ENCODE results near the gene PRKG1. TPM values are rescaled to one million over a fixed set of nuclear protein-coding genes. Genes with fewer than 3 reads are reported as not detected.

PRKG1 gene
- total RNA-seq, 1 donor from 2014 or later, result 1.2 TPM

DNA sequence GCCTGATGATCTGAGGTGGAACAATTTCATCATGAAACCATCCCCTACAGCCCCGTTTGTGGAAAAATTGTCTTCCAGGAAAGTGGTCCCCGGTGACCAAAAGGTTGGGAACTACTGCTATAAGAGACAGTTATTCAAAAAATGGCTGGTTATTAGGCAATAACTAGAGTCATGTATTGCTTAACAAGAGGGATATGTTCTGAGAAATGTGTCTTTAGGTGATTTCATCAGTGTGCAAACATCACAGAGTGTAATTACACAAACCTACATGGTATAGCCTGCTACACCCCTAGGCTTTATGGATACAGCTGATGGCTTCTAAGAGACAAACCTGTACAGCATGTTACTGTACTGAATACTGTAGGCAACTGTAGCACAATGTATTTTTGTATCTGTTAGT, 696.4 kb downstream of the PRKG1 start:
- DNase-seq (ENCODE audit: low spot score), result no peak

DNA sequence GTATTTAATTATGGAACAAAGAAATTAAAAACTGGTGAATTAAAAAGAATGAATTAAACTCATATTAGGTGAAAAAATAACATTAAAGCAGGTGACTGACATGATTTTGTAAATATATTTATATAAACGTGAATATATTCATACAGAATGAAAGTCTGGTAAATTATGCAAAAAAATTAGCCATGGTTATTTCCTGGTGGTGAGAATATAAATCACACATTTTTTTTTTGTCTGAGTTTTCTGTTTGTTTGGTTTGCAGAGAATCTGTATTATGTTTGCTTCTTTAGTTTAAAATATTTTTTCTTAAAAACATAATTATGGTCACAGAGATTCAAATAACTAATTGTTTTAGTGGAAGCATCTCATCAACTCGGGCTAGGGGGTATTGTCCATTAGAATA, 698.1 kb downstream of the PRKG1 start:
- no peak for DNase-seq (ENCODE audit: low spot score)
- no peak for ATAC-seq

More for the DNA sequence above, 696.4 kb downstream of the PRKG1 start:
- no peak for ATAC-seq

DNA sequence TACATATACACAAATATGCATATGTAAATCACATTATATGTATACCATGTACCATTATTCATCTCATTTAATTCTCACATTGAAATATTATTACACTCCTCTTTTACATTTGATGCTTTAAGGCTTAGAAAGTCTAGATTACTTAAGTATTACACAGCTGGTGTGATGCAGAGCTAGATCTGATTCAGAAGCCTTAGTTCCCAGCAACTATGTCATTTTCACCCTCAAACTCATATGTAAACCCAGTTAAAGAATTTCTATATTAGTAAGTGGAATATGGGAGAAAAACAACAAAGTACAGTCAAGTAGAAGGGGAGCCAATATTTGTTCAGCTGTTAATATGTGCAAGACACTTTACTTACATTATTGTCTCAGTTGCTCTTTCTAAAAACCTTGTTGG, 699.4 kb downstream of the PRKG1 start:
- no peak for ATAC-seq

DNA sequence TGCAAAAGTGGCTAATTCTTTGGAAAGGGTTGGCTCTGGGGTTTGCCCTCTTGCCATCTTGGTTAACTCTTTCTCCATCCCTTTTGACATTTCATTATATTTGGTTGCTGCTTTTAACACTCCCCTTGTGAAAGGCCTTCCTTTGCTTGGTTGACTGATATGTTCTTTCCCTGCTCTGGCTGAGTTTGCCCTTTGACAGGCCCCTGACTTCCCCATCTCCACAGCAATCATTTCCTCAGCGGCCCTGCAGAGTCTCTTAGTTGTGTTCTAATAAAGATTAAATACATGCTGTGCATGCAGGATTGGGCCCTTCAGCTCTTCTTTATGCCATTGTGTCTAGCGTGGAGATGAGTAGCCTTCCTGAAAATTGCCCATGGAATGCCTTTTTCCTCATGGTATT, 709.7 kb downstream of the PRKG1 start:
- no peak for DNase-seq (ENCODE audit: low spot score)
- no peak for ATAC-seq

More for the DNA sequence above, 699.4 kb downstream of the PRKG1 start:
- no peak for DNase-seq (ENCODE audit: low spot score)

DNA sequence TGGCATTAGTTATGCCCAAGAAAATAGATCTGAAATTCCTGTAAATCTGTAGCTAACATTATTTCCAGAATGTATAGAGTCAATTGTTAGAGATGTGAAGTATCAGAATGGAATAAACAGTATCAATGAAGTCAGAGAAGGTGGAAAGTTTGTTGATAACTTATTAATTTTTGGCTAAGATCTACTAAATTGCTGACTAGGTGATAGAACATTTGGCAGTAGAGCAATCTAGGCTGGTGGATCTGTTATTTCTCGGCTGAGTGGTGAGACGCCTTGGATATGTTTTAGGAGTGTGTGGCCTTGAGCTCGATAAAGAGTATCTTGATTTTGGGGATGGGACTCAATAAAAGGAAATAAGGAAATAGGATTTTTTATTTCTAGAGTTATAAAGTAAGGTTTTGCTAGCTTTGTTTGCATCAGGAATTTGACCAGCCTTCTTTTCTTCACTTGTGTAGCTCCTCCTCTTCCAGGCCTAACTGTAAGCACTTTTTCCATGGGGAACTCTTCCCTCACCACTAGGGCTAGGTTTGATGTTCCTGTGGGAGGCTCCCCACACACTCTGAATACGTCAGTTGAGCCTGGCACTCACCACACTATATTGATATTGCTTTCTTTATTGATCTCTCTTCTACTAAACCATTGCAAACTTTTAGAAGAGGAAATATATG, 711.9 kb downstream of the PRKG1 start:
- ATAC-seq, result no peak
- no peak for DNase-seq (ENCODE audit: low spot score)

DNA sequence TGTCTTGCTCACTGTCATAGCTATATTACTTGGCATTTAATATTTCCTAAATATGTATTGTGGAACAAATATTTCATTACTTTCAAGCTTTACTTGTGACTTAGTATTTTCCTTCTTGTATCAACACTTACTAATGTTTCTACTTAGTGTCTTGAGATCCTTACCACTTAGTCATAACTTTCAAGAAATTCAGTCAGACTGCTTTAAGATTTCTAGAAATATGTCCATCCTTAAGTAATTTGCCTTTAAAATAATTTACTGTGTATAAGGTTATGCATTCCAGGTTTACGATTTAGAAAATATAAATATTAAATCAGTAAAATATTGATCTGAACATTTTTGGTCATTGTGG, 712.4 kb downstream of the PRKG1 start:
- ATAC-seq (no peak), DNase-seq (ENCODE audit: low spot score) (no peak)

DNA sequence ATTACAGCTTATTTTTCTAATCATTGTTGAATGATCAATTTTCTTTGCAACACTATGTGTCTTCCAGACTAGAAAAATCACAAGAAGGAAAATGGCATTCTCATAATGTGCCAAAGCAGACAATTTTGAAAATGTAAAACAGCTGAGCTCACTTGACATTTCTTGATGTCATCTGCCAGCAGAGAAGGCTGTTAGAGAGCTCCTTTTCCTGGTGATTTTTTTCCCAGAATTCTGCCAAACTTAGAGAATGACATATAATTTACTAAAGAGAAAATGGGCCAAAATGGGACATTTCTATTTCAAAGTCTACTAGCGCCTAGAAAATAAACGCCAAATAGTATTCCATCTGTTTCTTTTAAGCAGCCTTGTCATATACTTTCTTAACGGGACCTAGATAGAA, 714.0 kb downstream of the PRKG1 start:
- ATAC-seq, result no peak
- DNase-seq (ENCODE audit: low spot score), result no peak

DNA sequence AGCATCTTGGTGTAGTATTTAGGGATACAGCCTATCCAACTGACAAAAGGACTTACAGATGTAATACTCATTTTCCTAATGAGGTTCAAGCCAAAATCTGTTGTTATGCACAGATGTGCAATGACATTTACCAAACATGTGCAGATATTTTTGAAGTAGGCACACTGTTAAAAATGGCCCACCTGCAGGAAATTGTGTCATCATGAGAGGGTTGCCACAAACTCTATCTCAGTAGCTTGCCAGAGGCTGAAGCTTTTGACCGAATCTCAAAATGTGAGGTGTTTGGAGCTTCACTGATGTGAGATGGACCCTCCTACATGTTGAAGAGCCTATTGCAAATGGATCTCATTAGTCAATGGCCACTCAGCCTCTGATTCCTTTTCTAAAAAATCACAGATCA, 714.8 kb downstream of the PRKG1 start:
- no peak for ATAC-seq
- no peak for DNase-seq (ENCODE audit: low spot score)

DNA sequence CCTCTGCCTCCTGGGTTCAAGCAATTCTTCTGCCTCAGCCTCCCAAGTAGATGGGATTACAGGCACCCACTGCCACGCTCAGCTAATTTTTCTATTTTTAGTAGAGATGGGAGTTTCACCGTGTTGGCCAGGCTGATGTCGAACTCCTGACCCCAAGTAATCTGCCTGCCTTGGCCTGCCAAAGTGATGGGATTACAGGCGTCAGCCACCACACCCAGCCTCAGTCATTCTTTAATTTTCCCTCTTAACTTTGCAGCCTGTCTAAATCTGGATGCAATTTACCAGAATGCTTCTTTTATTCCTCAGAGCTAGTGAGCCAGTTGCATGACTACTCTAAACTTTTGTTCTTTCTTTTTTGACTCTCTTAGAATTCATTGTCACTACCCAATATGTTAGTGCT, 715.6 kb downstream of the PRKG1 start:
- DNase-seq (ENCODE audit: low spot score), result no peak
- ATAC-seq, result no peak

DNA sequence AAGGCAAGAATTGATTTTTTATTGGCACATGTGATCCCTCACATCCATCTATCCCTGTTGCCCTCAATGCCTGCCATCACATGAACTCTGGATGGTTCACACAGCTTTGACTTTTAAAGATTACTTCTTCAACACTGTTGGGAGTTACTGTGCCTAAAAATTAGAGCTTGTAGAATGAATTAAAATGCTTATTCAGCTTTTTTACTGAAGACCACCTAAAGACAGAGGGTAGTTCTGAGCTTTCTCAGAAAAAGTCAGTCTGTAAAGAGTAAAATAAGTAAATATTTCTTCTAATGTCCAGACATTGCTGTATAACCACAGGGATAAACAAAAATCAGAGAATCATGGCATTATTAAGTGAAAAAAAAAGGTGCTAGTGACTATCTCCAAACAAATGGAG, 718.4 kb downstream of the PRKG1 start:
- ATAC-seq (no peak), DNase-seq (ENCODE audit: low spot score) (no peak)

DNA sequence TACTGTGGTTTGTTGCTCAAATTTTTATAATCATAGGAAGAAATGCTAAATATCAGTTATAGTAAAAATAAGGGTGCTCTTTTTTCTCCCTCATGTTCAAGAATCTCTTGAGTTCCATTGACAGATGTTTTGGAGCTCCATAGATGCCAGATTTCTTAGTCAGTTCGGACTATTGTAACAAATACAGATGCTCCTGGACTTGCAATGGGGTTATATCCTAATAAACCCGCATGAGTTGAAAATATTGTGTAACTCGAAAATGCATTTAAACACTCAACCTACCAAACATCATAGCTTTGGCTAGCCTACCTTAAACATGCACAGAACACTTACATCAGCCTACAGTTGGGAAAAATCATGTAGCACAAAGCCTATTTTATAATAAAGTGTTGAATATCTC, 725.8 kb downstream of the PRKG1 start:
- no peak for ATAC-seq
- DNase-seq (ENCODE audit: low spot score), result no peak

DNA sequence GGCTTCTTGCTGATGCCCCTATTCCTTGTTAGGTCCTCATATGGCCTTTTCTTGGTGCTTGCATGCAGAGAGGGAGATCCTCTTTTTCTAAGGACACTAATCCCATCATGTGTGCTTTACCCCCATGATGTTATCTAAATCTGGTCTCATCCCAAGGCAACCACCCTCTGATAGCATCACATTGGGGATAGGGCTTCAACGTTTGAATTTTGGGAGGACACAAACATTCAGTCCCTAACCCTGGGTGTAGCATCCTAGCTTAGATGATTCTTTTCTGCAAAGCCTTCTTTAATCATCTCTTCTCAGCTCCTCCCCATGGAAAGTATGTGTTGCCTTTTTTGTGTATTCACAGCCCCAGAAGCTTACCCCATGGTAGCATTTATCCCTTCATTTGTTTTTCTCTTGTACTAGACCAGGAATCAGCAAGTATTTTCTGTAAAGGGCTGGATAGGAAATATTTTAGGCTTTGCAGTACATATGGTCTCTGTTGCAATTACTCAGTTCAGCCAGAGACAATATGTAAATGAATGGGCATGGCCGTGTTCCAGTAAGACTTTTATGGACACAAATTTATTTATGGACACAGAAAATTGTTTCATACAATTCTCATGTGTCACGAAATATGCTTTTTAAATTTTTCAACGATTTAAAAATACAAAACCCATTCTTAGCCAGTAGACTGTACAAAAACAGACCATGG, 726.6 kb downstream of the PRKG1 start:
- ATAC-seq (no peak), DNase-seq (ENCODE audit: low spot score) (no peak)

DNA sequence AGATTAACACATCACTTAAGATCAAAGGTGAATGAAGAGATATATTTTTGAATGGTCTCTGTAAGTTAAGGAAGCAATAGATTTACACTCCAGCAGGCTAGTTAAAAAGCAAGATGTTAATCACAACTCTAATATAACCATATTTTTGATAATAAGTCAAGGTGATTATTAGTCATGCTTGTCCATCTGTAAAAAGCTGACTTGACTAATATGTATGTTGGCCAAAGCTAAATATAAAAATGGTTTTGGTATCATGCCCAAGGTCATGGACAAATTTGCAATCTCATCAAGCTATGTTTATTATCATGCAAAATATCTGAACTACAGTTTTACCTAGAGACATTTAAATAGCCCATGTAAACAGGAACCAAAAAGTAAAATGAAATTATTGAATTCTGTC, 727.7 kb downstream of the PRKG1 start:
- DNase-seq (ENCODE audit: low spot score) (no peak), ATAC-seq (no peak)

DNA sequence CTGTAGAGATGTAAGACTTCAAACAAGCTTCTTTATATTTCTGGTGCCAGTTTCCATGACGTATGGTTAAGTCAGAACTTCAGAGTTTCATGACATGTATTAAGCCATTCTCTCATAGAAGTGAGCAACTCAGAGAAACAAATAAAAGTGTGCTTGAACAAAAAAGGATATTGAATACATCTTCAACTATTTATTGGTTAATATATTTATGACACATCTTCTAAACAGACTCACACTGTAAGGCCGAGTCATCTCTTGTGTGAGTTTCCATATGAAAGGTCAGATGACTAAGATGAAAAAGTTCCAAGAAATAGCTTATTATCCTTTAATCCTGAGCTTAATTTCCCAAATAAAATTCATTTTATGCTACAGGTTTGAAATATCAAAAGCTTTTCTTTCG, 730.6 kb downstream of the PRKG1 start:
- no peak for DNase-seq (ENCODE audit: low spot score)
- no peak for ATAC-seq

DNA sequence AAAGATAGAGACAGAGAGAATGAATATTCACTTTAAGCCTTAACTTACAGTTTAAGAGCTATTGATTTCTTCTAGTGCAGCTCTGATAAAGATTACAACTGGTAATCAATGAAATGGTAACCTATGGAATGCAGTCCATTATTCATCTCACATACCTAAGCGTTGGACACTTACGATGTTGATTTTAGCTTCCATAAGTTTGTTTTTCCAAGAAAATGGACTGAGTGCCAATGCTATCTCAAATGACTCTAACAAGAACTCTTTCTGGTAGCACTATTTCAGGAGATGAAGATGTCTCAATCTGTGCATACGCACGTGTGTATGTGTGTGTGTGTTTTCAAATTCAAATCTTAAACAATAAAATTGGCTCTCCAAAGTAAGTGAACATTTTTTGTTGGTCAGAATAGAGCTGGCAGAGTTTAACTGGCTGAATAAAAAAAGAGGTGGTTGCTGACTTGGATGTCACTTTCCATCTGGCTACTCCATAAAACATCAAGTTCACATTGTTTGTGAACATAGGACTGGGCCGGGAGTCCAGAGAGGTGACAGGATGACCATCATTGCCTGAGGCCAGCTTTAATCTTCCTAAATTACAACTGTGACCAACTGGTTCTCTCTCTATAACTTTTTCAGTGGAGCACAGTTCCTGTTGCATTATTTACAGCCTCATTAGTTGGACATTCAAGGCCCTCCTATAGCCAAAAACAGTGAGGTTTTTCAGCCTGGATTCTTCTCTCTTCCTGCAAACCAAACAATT, 732.0 kb downstream of the PRKG1 start:
- no peak for ATAC-seq
- no peak for DNase-seq (ENCODE audit: low spot score)

DNA sequence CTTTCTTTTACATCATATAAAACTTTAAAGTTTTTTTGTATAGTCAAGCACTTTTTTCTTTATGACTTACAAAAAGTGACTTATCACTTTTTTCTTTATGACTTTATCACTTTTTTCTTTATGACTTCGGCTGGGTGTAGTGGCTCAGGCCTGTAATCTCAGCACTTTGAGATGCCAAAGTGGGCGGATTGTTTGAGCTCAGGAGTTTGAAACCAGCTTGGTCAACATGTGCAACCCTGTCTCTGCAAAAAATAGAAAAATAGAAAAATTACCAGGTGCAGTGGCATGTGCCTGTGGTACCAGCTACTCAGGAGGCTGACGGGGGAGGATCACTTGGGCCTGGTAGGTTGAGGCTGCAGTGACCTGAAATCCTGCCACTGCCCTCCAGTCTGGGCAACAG, 733.9 kb downstream of the PRKG1 start:
- ATAC-seq, result no peak
- no peak for DNase-seq (ENCODE audit: low spot score)

DNA sequence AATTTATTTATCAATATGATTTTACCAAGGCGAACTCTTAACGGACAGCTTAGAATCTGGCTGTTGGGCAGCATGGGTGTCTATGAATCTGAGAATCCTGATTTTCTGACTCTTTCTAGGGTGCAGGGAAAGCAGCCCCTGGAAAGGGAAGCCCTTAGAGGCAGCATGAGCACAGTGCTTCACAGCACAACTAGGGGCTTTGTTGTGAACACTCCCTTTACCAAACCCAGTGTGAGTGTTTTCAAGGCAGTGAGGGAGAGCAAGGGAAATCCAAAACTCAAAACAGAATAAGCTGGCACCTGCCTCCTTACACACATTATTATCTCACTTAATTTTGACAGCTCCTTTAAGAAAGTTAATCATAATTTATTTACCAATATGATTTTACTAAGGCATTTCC, 741.4 kb downstream of the PRKG1 start:
- no peak for ATAC-seq
- DNase-seq (ENCODE audit: low spot score), result no peak

DNA sequence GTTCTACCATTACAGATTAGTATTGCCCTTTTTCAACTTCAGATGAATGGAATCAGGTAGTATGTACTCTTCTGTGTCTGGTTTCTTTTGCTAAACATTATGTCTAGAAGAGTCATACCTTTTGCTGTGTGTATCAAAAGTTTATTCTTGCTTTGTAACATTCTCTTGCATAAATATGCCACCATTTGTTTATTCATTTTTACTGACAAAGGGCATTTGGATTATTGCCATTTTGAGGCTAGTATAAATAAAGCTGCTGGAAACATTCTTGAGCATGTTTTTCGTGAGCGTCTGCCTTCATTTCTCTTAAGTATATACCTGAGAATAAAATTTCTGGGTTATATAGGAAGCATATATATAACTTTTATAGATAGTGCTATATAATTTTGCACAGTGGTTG, 746.8 kb downstream of the PRKG1 start:
- DNase-seq (ENCODE audit: low spot score), result no peak
- peak; percentile 74 for ATAC-seq

DNA sequence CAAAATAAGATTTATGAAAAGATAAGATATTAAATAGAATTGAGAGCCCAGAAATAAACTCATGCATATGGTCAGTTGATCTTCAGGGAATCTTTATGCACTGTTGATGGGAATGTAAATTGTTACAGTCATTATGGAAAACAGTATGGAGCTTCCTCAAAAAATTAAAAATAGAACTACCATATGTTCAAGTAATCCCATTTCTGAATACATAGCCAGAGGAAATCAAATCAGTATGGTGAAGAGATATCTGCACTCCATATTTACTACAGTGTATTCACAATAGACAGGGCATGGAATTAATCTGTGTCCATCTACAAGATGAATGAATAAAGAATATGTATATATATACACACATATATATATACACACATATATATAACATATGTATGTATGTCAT, 747.5 kb downstream of the PRKG1 start:
- no peak for ATAC-seq
- DNase-seq (ENCODE audit: low spot score), result no peak

DNA sequence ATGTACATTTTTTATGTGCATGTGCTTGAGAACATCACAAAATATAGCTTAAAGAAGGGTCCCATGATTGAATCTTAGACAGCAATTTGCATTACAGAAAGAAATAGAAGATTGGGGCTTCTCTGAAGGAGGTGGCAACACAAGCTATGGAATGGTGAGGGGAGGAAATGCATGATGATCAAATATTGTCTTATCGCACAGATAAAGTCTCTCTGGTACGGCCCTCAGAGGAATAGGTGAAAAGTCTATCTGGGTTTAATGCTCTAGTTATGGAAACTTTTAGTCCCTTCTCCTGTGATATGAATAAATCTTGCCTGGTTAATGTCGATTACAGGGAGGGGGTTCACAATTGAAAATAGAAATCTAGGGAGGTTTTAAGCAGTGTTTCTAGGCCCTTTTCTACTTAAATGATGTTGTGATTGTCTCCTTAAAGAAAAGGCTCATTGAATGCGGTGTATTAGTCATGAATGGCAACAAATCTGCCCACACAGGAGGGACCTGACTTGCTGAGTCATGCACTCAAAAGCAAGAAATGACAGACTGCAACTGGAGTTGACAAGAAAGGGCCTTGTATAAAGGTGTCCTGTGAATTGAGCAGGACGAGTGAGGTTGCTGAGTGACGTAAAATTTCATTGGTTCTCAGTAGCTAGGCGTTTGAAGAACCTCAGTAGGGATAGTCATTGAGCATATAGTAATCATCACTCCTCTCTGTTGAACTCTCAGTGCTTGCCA, 758.5 kb downstream of the PRKG1 start:
- DNase-seq (ENCODE audit: low spot score) (no peak), ATAC-seq (no peak)

DNA sequence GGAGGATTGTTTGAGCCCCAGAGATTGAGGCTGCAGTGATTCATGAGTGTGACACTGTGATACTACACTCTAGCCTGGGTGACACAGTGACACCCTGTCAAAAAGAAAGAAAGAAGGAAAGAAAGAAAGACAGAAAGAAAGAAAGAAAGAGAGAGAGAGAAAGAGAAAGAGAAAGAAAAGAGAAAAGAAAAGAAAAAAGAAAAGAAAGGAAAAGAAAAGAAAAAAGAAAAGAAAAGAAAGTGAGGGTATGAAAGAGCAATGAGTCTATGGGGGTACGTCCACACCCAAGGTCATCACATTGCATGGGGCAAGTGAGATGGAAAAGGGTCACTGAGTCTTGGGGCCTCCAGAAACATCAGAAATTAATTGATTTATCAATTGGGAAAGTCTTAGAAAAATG, 760.3 kb downstream of the PRKG1 start:
- no peak for DNase-seq (ENCODE audit: low spot score)
- no peak for ATAC-seq

DNA sequence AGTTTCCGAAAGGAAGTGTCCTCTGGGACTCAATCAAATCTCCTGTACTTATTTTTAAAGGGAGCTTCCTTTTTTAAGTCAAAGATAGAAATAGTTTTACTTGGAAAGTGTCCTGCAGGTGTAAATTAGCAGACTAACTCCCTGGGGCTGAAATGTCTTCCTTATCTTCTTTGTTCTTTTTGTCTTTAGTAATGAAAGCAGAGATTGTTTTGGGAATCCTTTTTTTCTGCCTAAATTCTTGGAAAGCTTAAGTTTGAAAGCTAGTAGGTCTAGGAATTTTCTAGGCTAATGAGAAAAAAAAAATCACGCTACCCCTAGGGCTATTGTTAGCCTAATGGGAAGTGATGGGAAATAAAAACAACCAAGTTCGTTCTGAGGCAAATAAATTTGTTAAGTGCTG, 764.2 kb downstream of the PRKG1 start:
- DNase-seq (ENCODE audit: low spot score) (no peak), ATAC-seq (no peak)

All from left lobe of liver (tissue), 2 donors.